Measurements from ENCODE around the gene NOP53.

Gene NOP53

DNA sequence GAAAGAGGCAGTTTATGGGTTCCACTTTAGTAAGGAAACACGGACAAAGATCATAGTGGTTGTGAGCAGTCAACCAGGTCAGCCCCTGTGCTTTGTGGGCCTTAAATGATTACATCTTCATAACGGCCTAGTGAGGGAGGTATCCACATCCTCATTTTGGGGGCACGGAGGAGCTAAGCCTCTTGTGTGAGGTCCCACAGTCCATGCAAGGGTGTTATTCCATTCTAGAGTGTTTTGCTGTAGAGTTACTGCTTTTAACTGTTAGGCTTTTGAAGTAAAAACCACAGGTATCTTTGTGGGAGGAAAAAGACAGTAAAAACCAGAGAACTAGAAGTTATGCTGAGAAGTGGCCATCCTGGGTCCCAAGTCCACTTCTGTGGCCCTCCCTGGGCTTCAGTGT lies 4.0 kb downstream of the NOP53 start:
- no peak for DNase-seq (ENCODE audit: low read depth)
- no peak overlapping the region for H3K4me3 ChIP-seq (ENCODE audit: low read length)
- TF ChIP-seq, protein P1, sequence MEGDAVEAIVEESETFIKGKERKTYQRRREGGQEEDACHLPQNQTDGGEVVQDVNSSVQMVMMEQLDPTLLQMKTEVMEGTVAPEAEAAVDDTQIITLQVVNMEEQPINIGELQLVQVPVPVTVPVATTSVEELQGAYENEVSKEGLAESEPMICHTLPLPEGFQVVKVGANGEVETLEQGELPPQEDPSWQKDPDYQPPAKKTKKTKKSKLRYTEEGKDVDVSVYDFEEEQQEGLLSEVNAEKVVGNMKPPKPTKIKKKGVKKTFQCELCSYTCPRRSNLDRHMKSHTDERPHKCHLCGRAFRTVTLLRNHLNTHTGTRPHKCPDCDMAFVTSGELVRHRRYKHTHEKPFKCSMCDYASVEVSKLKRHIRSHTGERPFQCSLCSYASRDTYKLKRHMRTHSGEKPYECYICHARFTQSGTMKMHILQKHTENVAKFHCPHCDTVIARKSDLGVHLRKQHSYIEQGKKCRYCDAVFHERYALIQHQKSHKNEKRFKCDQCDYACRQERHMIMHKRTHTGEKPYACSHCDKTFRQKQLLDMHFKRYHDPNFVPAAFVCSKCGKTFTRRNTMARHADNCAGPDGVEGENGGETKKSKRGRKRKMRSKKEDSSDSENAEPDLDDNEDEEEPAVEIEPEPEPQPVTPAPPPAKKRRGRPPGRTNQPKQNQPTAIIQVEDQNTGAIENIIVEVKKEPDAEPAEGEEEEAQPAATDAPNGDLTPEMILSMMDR (conservative IDR thresholded peaks at IDR 0.05; ENCODE audit: low read length) = no peak

GRCh38 chr19:47750752-47751151 lies 5.4 kb downstream of the NOP53 start:
- no peak overlapping the region for H3K4me3 ChIP-seq (ENCODE audit: low read length)
- TF ChIP-seq, protein P1 (conservative IDR thresholded peaks at IDR 0.05; ENCODE audit: low read length) = no peak
- no peak for DNase-seq (ENCODE audit: low read depth)

DNA sequence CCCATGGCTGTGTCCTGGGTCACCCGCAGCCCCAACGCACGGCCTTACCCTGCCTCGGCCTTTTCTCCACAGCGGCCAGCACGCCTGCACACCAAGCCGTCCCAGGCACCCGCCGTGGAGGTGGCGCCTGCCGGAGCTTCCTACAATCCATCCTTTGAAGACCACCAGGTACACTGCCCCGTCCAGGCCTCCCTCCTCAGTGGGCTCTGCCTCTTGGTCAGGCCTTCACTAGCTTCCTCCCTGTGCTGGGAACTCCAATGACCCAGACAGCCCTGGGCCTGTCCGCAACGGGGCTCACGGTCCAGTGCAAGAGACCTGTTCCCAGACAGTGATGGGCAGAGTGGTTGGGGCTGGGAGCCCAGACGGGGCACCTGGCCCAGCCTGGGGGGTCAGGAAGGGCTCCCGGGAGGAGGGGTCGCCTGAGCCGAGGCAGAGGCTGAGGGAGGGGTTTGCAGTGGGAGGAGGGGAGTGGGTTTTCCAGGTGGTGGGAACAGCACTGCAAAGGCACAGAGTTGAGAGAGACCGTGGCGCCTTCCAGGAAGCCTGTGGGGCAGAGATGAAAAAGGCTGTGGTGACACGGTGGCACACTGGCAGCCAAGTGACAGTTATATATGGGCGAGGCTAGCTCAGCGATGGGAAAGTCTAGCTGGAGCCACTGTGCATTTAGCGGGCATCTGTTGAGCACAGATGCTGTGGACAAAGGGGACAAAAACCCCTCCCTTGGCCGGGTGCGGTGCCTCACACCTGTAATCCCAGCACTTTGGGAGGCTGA lies 7.3 kb downstream of the NOP53 start:
- TF ChIP-seq, protein P1 (conservative IDR thresholded peaks at IDR 0.05; ENCODE audit: low read length) = no peak
- H3K4me3 ChIP-seq (ENCODE audit: low read length) = no peak overlapping the region
- DNase-seq (ENCODE audit: low read depth) = no peak

GRCh38 chr19:47754206-47755064 lies 9.1 kb downstream of the NOP53 start:
- TF ChIP-seq, protein P1 (conservative IDR thresholded peaks at IDR 0.05; ENCODE audit: low read length) = no peak
- H3K4me3 ChIP-seq (ENCODE audit: low read length) = no peak overlapping the region
- DNase-seq (ENCODE audit: low read depth) = no peak

- DNase-seq (ENCODE audit: low read depth) = no peak
- H3K4me3 ChIP-seq (ENCODE audit: low read length) = no peak overlapping the region
- TF ChIP-seq, protein P1 (conservative IDR thresholded peaks at IDR 0.05; ENCODE audit: low read length) = no peak
These were observed 9.9 kb downstream of the NOP53 start for GRCh38 chr19:47755065-47755761.

- no peak for DNase-seq (ENCODE audit: low read depth)
- H3K4me3 ChIP-seq (ENCODE audit: low read length) = no peak overlapping the region
- TF ChIP-seq, protein P1 (conservative IDR thresholded peaks at IDR 0.05; ENCODE audit: low read length) = no peak
These were observed 10.6 kb downstream of the NOP53 start for GRCh38 chr19:47755762-47756626.
